Testis (tissue), 3 donors: ENCODE measurements around the gene MARCHF3. TPM values are rescaled to one million over a fixed set of nuclear protein-coding genes. Genes with fewer than 3 reads are reported as not detected.

ENCODE experiments used
- DNase-seq: peaks from one replicate; pipeline ENCODE4 v3.0.0-alpha.2; 2019
- H3K27ac ChIP-seq, 2 donors: fragments of 200-600 bp; sonication (generic); one replicate each; pipeline ENCODE4 v1.5.1; 2019
- H3K27me3 ChIP-seq: fragments of 200-600 bp; sonication (generic); one replicate; pipeline ENCODE4 v1.5.1; 2019
- H3K36me3 ChIP-seq: fragments of 200-600 bp; sonication (generic); one replicate; pipeline ENCODE4 v1.5.1; 2017; ENCODE audit warnings: low read depth; ENCODE audit errors: missing control alignments
- H3K4me1 ChIP-seq: fragments of 200-600 bp; sonication (generic); one replicate; pipeline ENCODE4 v1.5.1; 2019
- H3K4me3 ChIP-seq, 2 donors: fragments of 200-600 bp; sonication (generic); one replicate each; pipeline ENCODE4 v1.5.1; 2017 to 2019
- H3K9me3 ChIP-seq: fragments of 200-600 bp; sonication (generic); one replicate; pipeline ENCODE4 v1.5.1; 2017
- POLR2A ChIP-seq: fragments of 450-650 bp; IDR thresholded peaks from one replicate; pipeline ENCODE4 v1.6.1; 2017; ENCODE audit warnings: antibody characterized with exemption, mild to moderate bottlenecking, moderate library complexity
- WGBS, 2 donors: methylation state at CpG; one replicate each; pipeline ENCODE4 v1.1.5; 2018; 5-methylcytosine and 5-hydroxymethylcytosine counted together
- intact Hi-C: fragments of 100-400 bp; cut with DNase I; formaldehyde crosslinking; loops from one replicate; pipeline ENCODE4 v1.15.1; 2023; ENCODE audit warnings: low total_unique reads
- polyA plus RNA-seq: library from polyadenylated mRNA; stranded (reverse); fragments of 350-450 nt; fragmentation: Illumina TruSeq; extraction: RNeasy Lipid Tissue Mini Kit (QIAGEN cat#74804); gene quantifications from one replicate; pipeline ENCODE4 v1.2.3, GENCODE V29; 2014; ENCODE audit warnings: low read depth, low replicate concordance; ENCODE audit not compliant: insufficient read depth
- total RNA-seq, 2 donors: library from RNA; depleted of rRNA; stranded (reverse); fragments of >200 nt; gene quantifications; one replicate each; pipeline ENCODE4 v1.2.3, GENCODE V29; 2016
- TF ChIP-seq, protein P1 (sequence below), 3 experiments: fragments of 450-650 bp in 2 of 3; fragments of 200-600 bp in 1 of 3; sonication (generic) in 1 of 3; IDR thresholded peaks; one replicate each; pipeline ENCODE4 v1.5.1; 2016 to 2019; ENCODE audit warnings: antibody characterized with exemption in 3 of 3, mild to moderate bottlenecking in 2 of 3, moderate library complexity in 1 of 3

MARCHF3 gene
- total and polyA plus RNA-seq, 3 donors from 2014 or later, result 34.0 to 81.9 (median 38.8) TPM

DNA sequence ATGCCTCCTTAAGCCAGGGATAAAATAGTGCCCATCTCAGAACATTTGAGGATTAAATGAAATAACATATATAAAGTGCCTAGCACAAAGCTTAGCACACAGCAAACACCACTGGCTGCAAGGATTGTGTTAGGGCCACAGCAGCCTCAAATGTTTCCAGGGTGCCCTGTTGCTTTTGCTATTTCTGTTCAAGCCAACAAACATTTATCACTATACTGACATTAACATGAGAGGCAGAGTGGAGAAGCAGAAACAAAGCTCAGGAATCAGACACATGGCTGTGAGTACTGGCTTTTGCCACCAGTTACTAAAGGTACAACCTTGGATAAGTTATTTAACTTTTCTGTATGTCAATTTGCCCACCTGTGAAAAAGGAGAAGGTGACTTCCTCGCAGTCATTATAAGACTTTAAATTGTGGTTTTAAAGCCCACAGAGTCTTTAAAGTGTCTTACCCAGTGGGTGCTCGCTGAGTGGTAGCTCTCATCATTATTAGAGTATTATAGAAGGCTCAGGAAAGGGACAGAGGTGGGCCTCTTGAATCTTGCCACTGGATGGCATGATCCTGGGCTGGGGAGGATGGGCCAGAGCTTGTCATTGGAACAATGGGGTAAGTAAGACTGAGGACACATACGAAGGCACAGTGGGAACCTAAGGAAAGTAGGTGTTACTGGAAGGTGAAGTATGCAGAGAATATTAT is 98.2 kb downstream of the MARCHF3 start:
- 91 to 93% methylated on average over 3 of the region's 3 CpGs for WGBS, 2 donors
- Histone ChIP-seq H3K9me3 (no peaks in the 10 kb centered on the region), H3K27me3 (no peaks in the 10 kb centered on the region), H3K4me1 (no peaks in the 10 kb centered on the region), H3K4me3 (no peak overlapping the region), H3K27ac (no peak overlapping the region), H3K36me3 (no peaks in the 10 kb centered on the region)
- no peak for DNase-seq
- intact Hi-C loops, result no loop called here
- TF ChIP-seq, protein P1, sequence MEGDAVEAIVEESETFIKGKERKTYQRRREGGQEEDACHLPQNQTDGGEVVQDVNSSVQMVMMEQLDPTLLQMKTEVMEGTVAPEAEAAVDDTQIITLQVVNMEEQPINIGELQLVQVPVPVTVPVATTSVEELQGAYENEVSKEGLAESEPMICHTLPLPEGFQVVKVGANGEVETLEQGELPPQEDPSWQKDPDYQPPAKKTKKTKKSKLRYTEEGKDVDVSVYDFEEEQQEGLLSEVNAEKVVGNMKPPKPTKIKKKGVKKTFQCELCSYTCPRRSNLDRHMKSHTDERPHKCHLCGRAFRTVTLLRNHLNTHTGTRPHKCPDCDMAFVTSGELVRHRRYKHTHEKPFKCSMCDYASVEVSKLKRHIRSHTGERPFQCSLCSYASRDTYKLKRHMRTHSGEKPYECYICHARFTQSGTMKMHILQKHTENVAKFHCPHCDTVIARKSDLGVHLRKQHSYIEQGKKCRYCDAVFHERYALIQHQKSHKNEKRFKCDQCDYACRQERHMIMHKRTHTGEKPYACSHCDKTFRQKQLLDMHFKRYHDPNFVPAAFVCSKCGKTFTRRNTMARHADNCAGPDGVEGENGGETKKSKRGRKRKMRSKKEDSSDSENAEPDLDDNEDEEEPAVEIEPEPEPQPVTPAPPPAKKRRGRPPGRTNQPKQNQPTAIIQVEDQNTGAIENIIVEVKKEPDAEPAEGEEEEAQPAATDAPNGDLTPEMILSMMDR (IDR thresholded peaks at IDR 0.05), result no peak
- no peak for TF ChIP-seq POLR2A

DNA sequence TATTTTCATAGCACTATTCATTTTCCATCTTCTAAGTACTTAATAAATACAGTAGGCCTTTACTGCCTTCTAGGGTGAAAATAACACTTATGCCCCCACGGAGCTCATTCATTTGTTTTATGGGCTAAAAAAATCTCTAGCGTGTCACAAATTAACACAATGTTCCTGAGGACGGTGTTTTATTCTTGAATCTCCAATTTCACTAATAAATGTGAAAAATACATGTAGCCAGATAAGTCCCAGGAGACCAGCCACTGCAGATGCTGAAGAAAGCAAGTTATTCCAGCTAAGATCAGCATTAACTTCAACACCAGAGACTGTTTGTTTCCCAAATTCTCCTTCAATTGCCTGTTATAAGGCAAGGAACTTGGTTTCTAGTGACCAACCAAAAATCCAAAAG is 102.3 kb downstream of the MARCHF3 start:
- H3K9me3 ChIP-seq, result no peaks in the 10 kb centered on the region
- no peaks in the 10 kb centered on the region for H3K4me1 ChIP-seq
- intact Hi-C loops, result no loop called here
- no peak for DNase-seq
- WGBS, 2 donors, result 57 to 63% methylated on average over 3 of the region's 3 CpGs
- no peaks in the 10 kb centered on the region for H3K36me3 ChIP-seq
- no peak for TF ChIP-seq POLR2A
- TF ChIP-seq, protein P1 (IDR thresholded peaks at IDR 0.05), result no peak
- no peaks in the 10 kb centered on the region for H3K27me3 ChIP-seq
- H3K4me3 ChIP-seq, result no peak overlapping the region
- H3K27ac ChIP-seq, result no peak overlapping the region

- no peaks in the 10 kb centered on the region for H3K4me1 ChIP-seq
- no peaks in the 10 kb centered on the region for H3K36me3 ChIP-seq
- no peaks in the 10 kb centered on the region for H3K27me3 ChIP-seq
- H3K9me3 ChIP-seq, result no peaks in the 10 kb centered on the region
- intact Hi-C loops, result no loop called here
- no peak overlapping the region for H3K4me3 ChIP-seq
- H3K27ac ChIP-seq, result no peak overlapping the region
- no peak for DNase-seq
- 60 to 76% methylated on average over 1 of the region's 1 CpG for WGBS, 2 donors
- TF ChIP-seq POLR2A, result no peak
- TF ChIP-seq, protein P1 (IDR thresholded peaks at IDR 0.05), result no peak
These were observed 102.9 kb downstream of the MARCHF3 start for GRCh38 chr5:126927429-126927828.

DNA sequence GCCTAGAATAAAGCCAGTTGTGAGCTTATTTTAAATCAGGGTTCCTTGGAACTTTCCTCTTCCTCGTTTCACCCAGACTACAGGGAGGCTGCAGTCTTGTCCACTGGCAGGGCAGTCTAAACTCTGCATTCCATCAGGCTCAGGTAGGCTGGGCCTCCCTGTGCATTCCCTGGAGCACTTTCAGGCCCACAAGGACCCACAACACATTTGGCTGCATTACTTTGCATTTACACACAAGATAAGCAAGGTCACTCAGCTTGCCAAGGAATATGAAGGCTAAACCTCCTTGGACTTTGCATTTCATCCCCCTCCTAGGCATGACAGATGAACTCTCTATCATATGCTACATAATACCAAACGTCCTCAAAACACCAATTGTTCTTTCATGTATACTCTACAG is 104.2 kb downstream of the MARCHF3 start:
- 61 to 75% methylated on average over 2 of the region's 2 CpGs for WGBS, 2 donors
- no peaks in the 10 kb centered on the region for H3K27me3 ChIP-seq
- H3K4me1 ChIP-seq, result no peaks in the 10 kb centered on the region
- H3K9me3 ChIP-seq, result no peaks in the 10 kb centered on the region
- no peak overlapping the region for H3K27ac ChIP-seq
- TF ChIP-seq POLR2A, result no peak
- TF ChIP-seq, protein P1 (IDR thresholded peaks at IDR 0.05), result no peak
- no peaks in the 10 kb centered on the region for H3K36me3 ChIP-seq
- DNase-seq, result no peak
- intact Hi-C loops, result no loop called here
- no peak overlapping the region for H3K4me3 ChIP-seq

- no peaks in the 10 kb centered on the region for H3K36me3 ChIP-seq
- H3K4me3 ChIP-seq, result no peak overlapping the region
- no peaks in the 10 kb centered on the region for H3K4me1 ChIP-seq
- no peaks in the 10 kb centered on the region for H3K27me3 ChIP-seq
- 83 to 89% methylated on average over 3 of the region's 3 CpGs for WGBS, 2 donors
- TF ChIP-seq, protein P1 (IDR thresholded peaks at IDR 0.05), result no peak
- TF ChIP-seq POLR2A, result no peak
- H3K9me3 ChIP-seq, result no peaks in the 10 kb centered on the region
- no peak overlapping the region for H3K27ac ChIP-seq
- intact Hi-C loops, result no loop called here
- no peak for DNase-seq
These were observed 104.9 kb downstream of the MARCHF3 start for GRCh38 chr5:126925482-126925881.
